Kidney (tissue), 14 donors: ENCODE data around the gene SLC15A4. TPM values are rescaled to one million over a fixed set of nuclear protein-coding genes. Genes with fewer than 3 reads are reported as not detected.

ENCODE experiments used
- DNase-seq, 5 donors: peaks; one replicate each; pipeline ENCODE4 v3.0.0-alpha.2; 2013 to 2020
- FAIRE-seq: peaks from 2 replicates; lab custom pipeline; 2012; peaks lifted over from hg19 to GRCh38; lab: Jason Lieb, UNC
- H3K27ac ChIP-seq, 2 donors: one replicate each; pipeline ENCODE4 v1.7.0; 2013; ENCODE audit warnings: low read depth in 2 of 2, low read length in 2 of 2, inconsistent platforms in 1 of 2
- H3K27me3 ChIP-seq: one replicate; pipeline ENCODE4 v1.7.1; 2013; ENCODE audit warnings: low read length, inconsistent platforms; ENCODE audit not compliant: control insufficient read depth, insufficient read depth
- H3K36me3 ChIP-seq, 3 donors: one replicate each; pipeline versions ENCODE4 v1.7.0 to v1.7.1; 2013; ENCODE audit warnings: low read length in 3 of 3, control low read depth in 1 of 3, inconsistent platforms in 1 of 3; ENCODE audit not compliant: insufficient read depth in 3 of 3, control insufficient read depth in 2 of 3
- H3K4me1 ChIP-seq, 3 donors: one replicate each; pipeline versions ENCODE4 v1.7.0 to v1.7.1; 2013; ENCODE audit warnings: low read length in 3 of 3, inconsistent platforms in 1 of 3, low read depth in 1 of 3; ENCODE audit not compliant: control insufficient read depth in 2 of 3, insufficient read depth in 2 of 3
- H3K4me3 ChIP-seq, 3 donors: one replicate each; pipeline versions ENCODE4 v1.7.0 to v1.8.1; 2013; ENCODE audit warnings: low read length in 3 of 3, control low read depth in 1 of 3, inconsistent platforms in 1 of 3
- H3K9ac ChIP-seq, 3 donors: one replicate each; pipeline versions ENCODE4 v1.7.0 to v1.7.1; 2013; ENCODE audit warnings: low read length in 3 of 3, control low read depth in 1 of 3, inconsistent platforms in 1 of 3
- H3K9me3 ChIP-seq, 3 donors: one replicate each; pipeline versions ENCODE4 v1.7.0 to v1.7.1; 2013; ENCODE audit warnings: low read length in 3 of 3, control low read depth in 1 of 3, inconsistent platforms in 1 of 3; ENCODE audit not compliant: control insufficient read depth in 2 of 3, insufficient read depth in 1 of 3
- intact Hi-C: fragments of 100-400 bp; cut with DNase I; formaldehyde crosslinking; loops from one replicate; pipeline ENCODE4 v1.11.1; 2022
- polyA plus RNA-seq: library from polyadenylated mRNA; stranded (reverse); fragments of 350-450 nt; fragmentation: Illumina TruSeq; extraction: RNeasy Lipid Tissue Mini Kit (QIAGEN cat#74804); gene quantifications from one replicate; pipeline ENCODE4 v1.2.3, GENCODE V29; 2014; ENCODE audit warnings: low read depth, low replicate concordance; ENCODE audit not compliant: insufficient read depth
- total RNA-seq: library from RNA; stranded (reverse); fragmentation: NEBNext Ultra II Directional; extraction: Animal tissue kit (Norgen Biotek cat#: 25700); gene quantifications from one replicate; pipeline ENCODE4 v1.2.1, GENCODE V29; 2021
- TF ChIP-seq, protein P1 (sequence below): IDR thresholded peaks from 3 replicates; pipeline ENCODE4 v1.5.1; 2012; ENCODE audit warnings: mild to moderate bottlenecking, moderate library complexity, borderline replicate concordance; ENCODE audit not compliant: insufficient read depth; ENCODE audit errors: extremely low read depth
- donor health status: control.
- donor health status: control.
- donor health status: control.
- donor health status: control.
- donor health status: control.
- donor health status: DM: yes; HTN: yes; CAD: no.
- donor health status: Normal renal cell carcinoma (clear cell type).

SLC15A4 gene
- total and polyA plus RNA-seq, 2 donors from 2014 or later = 11.3 to 32.4 TPM

DNA sequence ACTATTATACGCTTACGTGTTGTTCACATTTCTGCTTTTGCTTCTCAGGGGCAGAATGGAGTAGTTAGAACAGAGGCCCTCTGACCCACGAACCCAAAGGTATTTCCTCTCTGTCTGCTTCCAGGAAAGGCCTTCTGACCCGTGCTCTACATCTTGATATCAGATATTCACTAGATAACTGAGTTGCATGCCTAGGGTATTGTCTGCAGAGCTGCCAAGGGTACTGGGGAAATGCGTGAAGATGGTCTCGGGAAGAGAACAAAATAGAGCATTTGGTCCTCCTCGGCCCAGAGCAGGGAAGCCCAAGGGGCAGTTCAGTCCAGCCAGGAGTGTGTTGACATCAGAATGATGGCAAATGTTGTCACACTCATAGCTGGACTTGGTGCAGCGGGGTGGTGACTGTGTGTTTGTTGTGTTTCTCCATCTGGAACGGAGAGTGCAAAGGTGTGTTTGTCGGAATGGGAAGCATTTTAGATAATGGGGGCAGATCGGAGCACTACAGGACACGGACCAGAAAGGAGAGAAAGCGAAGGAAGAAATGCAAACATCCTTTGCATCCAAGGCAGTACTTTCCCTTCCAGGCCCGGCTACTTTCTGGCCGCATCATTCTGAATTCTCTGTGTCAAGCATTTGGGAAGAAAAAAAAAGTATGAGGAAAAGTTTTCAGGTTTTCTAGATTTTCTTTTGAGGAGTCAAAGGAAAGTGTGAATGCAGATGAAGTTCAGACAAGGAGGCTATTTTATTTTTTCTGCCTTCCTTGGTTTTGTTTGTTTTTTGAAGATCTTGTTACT, 37.7 kb upstream of the SLC15A4 start:
- DNase-seq (peak in 2 of 5 donors; percentile 12 to 34), FAIRE-seq (no peak)
- Histone ChIP-seq H3K9ac (no peak overlapping the region), H3K4me1 (peaks cover 0 to 2% (median 0%) of the 10 kb centered on the region in 3 donors), H3K27me3 (no peaks in the 10 kb centered on the region), H3K9me3 (no peaks in the 10 kb centered on the region), H3K36me3 (no peaks in the 10 kb centered on the region), H3K4me3 (no peak overlapping the region), H3K27ac (no peak overlapping the region)
- TF ChIP-seq, protein P1, sequence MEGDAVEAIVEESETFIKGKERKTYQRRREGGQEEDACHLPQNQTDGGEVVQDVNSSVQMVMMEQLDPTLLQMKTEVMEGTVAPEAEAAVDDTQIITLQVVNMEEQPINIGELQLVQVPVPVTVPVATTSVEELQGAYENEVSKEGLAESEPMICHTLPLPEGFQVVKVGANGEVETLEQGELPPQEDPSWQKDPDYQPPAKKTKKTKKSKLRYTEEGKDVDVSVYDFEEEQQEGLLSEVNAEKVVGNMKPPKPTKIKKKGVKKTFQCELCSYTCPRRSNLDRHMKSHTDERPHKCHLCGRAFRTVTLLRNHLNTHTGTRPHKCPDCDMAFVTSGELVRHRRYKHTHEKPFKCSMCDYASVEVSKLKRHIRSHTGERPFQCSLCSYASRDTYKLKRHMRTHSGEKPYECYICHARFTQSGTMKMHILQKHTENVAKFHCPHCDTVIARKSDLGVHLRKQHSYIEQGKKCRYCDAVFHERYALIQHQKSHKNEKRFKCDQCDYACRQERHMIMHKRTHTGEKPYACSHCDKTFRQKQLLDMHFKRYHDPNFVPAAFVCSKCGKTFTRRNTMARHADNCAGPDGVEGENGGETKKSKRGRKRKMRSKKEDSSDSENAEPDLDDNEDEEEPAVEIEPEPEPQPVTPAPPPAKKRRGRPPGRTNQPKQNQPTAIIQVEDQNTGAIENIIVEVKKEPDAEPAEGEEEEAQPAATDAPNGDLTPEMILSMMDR = no peak
- intact Hi-C loops = no loop called here

DNA sequence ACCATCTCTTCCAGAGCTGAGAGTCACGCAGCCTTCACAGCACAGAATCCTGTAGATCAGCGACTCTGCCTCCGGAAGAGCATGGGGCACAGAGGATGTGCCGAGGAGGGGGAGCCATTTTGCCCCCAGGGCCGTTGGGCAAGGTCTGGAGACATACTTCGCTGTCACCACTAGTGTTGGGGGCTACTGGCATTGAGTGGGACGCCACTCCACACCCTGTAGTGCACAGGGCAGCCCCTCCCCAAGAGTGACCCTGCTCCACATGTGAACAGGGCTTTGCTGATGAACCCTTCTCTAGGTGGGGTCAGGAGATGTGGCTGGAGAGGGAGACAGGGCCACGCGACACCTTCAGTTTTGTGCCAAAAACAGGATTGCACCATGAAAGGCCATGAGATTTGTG, 35.6 kb upstream of the SLC15A4 start:
- no peak overlapping the region for H3K4me3 ChIP-seq
- H3K9me3 ChIP-seq = no peaks in the 10 kb centered on the region
- intact Hi-C loops = no loop called here
- TF ChIP-seq, protein P1 = no peak
- no peak overlapping the region for H3K27ac ChIP-seq
- H3K4me1 ChIP-seq = peaks cover 0 to 2% (median 0%) of the 10 kb centered on the region in 3 donors
- FAIRE-seq (no peak), DNase-seq (no peak)
- H3K36me3 ChIP-seq = no peaks in the 10 kb centered on the region
- no peak overlapping the region for H3K9ac ChIP-seq
- no peaks in the 10 kb centered on the region for H3K27me3 ChIP-seq

DNA sequence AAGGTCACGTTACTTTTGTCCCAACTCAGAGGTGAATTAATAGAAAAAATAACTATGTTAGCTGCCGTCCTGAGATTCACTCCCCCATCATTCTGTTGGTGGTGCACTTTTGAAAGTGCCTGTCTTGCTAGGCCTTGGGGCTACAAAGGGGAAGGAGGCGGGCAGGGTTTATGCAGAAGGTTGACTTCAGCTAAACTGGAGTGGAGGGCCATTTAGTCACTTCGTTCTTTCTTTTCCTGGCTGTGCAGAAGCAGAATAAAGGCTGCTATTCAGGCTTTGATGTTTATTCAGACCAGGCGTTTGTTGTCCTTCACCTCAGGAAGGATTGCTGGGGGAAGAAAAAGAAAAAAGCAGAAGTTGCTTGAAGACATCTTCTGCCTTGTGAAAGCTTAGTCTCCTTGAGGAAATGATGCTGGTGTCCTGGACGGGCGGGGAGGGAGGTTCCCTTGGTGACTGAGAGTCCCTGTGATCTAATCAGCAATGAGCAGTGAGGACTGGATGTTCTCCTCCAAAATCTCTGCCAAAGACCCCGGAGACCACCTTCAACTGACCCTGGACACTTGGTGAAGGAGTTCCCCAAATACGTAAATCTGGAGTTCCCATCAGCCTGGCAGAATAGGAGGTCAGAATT, 33.5 kb upstream of the SLC15A4 start:
- intact Hi-C loops = no loop called here
- H3K36me3 ChIP-seq = no peaks in the 10 kb centered on the region
- TF ChIP-seq, protein P1 = no peak
- peaks cover 0 to 2% (median 0%) of the 10 kb centered on the region in 3 donors for H3K4me1 ChIP-seq
- DNase-seq = no peak
- no peak for FAIRE-seq
- no peaks in the 10 kb centered on the region for H3K27me3 ChIP-seq
- no peaks in the 10 kb centered on the region for H3K9me3 ChIP-seq
- H3K9ac ChIP-seq = no peak overlapping the region
- no peak overlapping the region for H3K27ac ChIP-seq
- no peak overlapping the region for H3K4me3 ChIP-seq
